Esophagus squamous epithelium (tissue), 4 donors: Measurements from ENCODE around the gene NIM1K.

Experiments used
- CTCF ChIP-seq, 6 experiments: fragments of 450-650 bp in 4 of 6; fragments of 200-600 bp in 2 of 6; sonication (generic) in 2 of 6; IDR thresholded peaks; one replicate each; pipeline ENCODE4 v1.5.1; 2016 to 2019; ENCODE audit warnings: antibody characterized with exemption in 6 of 6, mild to moderate bottlenecking in 4 of 6, moderate library complexity in 4 of 6
- POLR2A ChIP-seq, 4 donors: fragments of 450-650 bp; IDR thresholded peaks; one replicate each; pipeline ENCODE4 v1.6.1; 2017; ENCODE audit warnings: antibody characterized with exemption in 4 of 4, mild to moderate bottlenecking in 4 of 4, moderate library complexity in 3 of 4

GRCh38 chr5:43315682-43316081 is 123.7 kb downstream of the NIM1K start:
- TF ChIP-seq POLR2A (IDR thresholded peaks at IDR 0.05) (no peak), CTCF (IDR thresholded peaks at IDR 0.05) (no peak)
